Lung (tissue), 12 donors: ENCODE measurements around the gene CACFD1. TPM values are rescaled to one million over a fixed set of nuclear protein-coding genes. Genes with fewer than 3 reads are reported as not detected.

Experiments
- ATAC-seq: fragments of 200-7000 bp; cut with Tn5 transposase; one replicate; pipeline ENCODE4 v1.9.1; 2020; ENCODE audit warnings: moderate number of reproducible peaks; ENCODE audit not compliant: insufficient read depth, low FRiP score
- DNase-seq, 3 donors: peaks; one replicate each; pipeline ENCODE4 v3.0.0-alpha.2; 2013 to 2017
- H3K27ac ChIP-seq, 2 donors: one replicate each; pipeline ENCODE4 v1.5.1; 2013; ENCODE audit warnings: mild to moderate bottlenecking in 2 of 2, moderate library complexity in 2 of 2, control low read depth in 1 of 2, inconsistent platforms in 1 of 2, low read depth in 1 of 2, low read length in 1 of 2
- H3K27me3 ChIP-seq, 3 donors: one replicate each; pipeline ENCODE4 v1.5.1; 2013; ENCODE audit warnings: low read length in 2 of 3; ENCODE audit not compliant: control insufficient read depth in 3 of 3, insufficient read depth in 3 of 3
- H3K36me3 ChIP-seq, 4 donors: one replicate each; pipeline ENCODE4 v1.5.1; 2013; ENCODE audit warnings: low read length in 4 of 4, mild to moderate bottlenecking in 1 of 4, moderate library complexity in 1 of 4; ENCODE audit not compliant: control insufficient read depth in 4 of 4, insufficient read depth in 4 of 4
- H3K4me1 ChIP-seq, 5 donors: one replicate each; pipeline ENCODE4 v1.5.1; 2013; ENCODE audit warnings: low read length in 5 of 5, mild to moderate bottlenecking in 2 of 5, moderate library complexity in 1 of 5; ENCODE audit not compliant: control insufficient read depth in 5 of 5, insufficient read depth in 5 of 5
- H3K4me3 ChIP-seq: one replicate; pipeline ENCODE4 v1.5.1; 2013; ENCODE audit warnings: mild to moderate bottlenecking, control low read depth, moderate library complexity
- H3K9ac ChIP-seq, 2 donors: one replicate each; pipeline ENCODE4 v1.5.1; 2013; ENCODE audit warnings: low read length in 2 of 2, control low read depth in 1 of 2; ENCODE audit not compliant: insufficient read depth in 1 of 2
- H3K9me3 ChIP-seq, 4 donors: one replicate each; pipeline ENCODE4 v1.5.1; 2013; ENCODE audit warnings: low read length in 3 of 4, mild to moderate bottlenecking in 1 of 4, moderate library complexity in 1 of 4; ENCODE audit not compliant: control insufficient read depth in 4 of 4, insufficient read depth in 3 of 4
- CTCF ChIP-seq: IDR thresholded peaks from 2 replicates; pipeline ENCODE4 v1.5.1; 2012; ENCODE audit warnings: mild to moderate bottlenecking; ENCODE audit errors: control extremely low read depth, extremely low read depth
- WGBS, 2 donors: extraction: QIAGEN DNeasy Blood & Tissue Kit; methylation state at CpG; one replicate each; pipeline ENCODE4 v1.1.7; 2013; 5-methylcytosine and 5-hydroxymethylcytosine counted together
- polyA plus RNA-seq, 2 donors: library from polyadenylated mRNA; stranded (reverse); fragments of 200-250 nt; gene quantifications; one replicate each; pipeline ENCODE4 v1.2.1, GENCODE V29; 2013
- total RNA-seq, 2 donors: library from RNA; depleted of rRNA in 1 of 2; stranded (reverse); fragments of >200 nt in 1 of 2; gene quantifications; one replicate each; pipeline ENCODE4 v1.2.1, GENCODE V29; 2014 to 2021
- donor health status: control.
- donor health status: control.
- donor health status: Bipolar disorder and iron deficiency.
- donor health status: healthy.
- donor health status: DM: yes; HTN: yes; CAD: no.

CACFD1 gene
- total and polyA plus RNA-seq, 4 donors, result 18.7 to 46.1 (median 32.1) TPM

GRCh38 chr9:133489253-133490190 lies 29.7 kb downstream of the CACFD1 start:
- Histone ChIP-seq H3K4me3 (no peak overlapping the region), H3K9me3 (no peaks in the 10 kb centered on the region), H3K36me3 (no peaks in the 10 kb centered on the region), H3K4me1 (peaks cover 0 to 38% (median 3%) of the 10 kb centered on the region in 5 donors), H3K27ac (no peak overlapping the region), H3K9ac (no peak overlapping the region), H3K27me3 (no peaks in the 10 kb centered on the region)
- DNase-seq, result peak in 2 of 3 donors; percentile 42 to 52
- no peak for ATAC-seq
- WGBS, 2 donors, result 83 to 92% methylated on average over 19 of the region's 19 CpGs
- no peak for TF ChIP-seq CTCF

- no peaks in the 10 kb centered on the region for H3K36me3 ChIP-seq
- no peak overlapping the region for H3K4me3 ChIP-seq
- no peak overlapping the region for H3K9ac ChIP-seq
- TF ChIP-seq CTCF, result no peak
- no peak overlapping the region for H3K27ac ChIP-seq
- no peaks in the 10 kb centered on the region for H3K27me3 ChIP-seq
- 72 to 84% methylated on average over 13 of the region's 13 CpGs for WGBS, 2 donors
- ATAC-seq (no peak), DNase-seq (no peak)
- H3K4me1 ChIP-seq, result peaks cover 0 to 45% (median 5%) of the 10 kb centered on the region in 5 donors
- H3K9me3 ChIP-seq, result no peaks in the 10 kb centered on the region
Observed at GRCh38 chr9:133490201-133490681, 30.5 kb downstream of the CACFD1 start.

- no peak overlapping the region for H3K27ac ChIP-seq
- no peaks in the 10 kb centered on the region for H3K36me3 ChIP-seq
- H3K9ac ChIP-seq, result no peak overlapping the region
- WGBS, 2 donors, result 79 to 81% methylated on average over 12 of the region's 12 CpGs
- no peak overlapping the region for H3K4me3 ChIP-seq
- ATAC-seq (no peak), DNase-seq (peak in 1 of 3 donors; percentile 51)
- H3K9me3 ChIP-seq, result no peaks in the 10 kb centered on the region
- no peaks in the 10 kb centered on the region for H3K27me3 ChIP-seq
- TF ChIP-seq CTCF, result no peak
- peaks cover 0 to 49% (median 14%) of the 10 kb centered on the region in 5 donors for H3K4me1 ChIP-seq
Observed at GRCh38 chr9:133490865-133491655, 31.3 kb downstream of the CACFD1 start.
